Stimulated activated naive B cell treated with anti-CD40 and anti-IgM and Interleukin-4, amounts not matched to agents 10 μg/mL and 1 μg/mL and 100 μg/mL, for 72 hours (primary cell): Measurements from ENCODE around the gene GAK.

Experiments used
- ATAC-seq, 2 donors: fragments of 150-1000 bp; cut with Tn5 transposase; replicated peaks; 2 replicates each; pipeline ENCODE4 v1.10.0; 2021; ENCODE audit warnings: moderate library complexity in 1 of 2
- DNase-seq: peaks from one replicate; pipeline ENCODE4 v3.0.0; 2021
- H3K27ac Mint-ChIP-seq: one replicate; pipeline ENCODE4 v1.8.0; 2022; ENCODE audit warnings: mild to moderate bottlenecking, mixed read lengths
- H3K27me3 Mint-ChIP-seq, 2 donors: one replicate each; pipeline ENCODE4 v1.8.0; 2022; ENCODE audit warnings: mixed read lengths in 2 of 2
- H3K36me3 Mint-ChIP-seq, 2 donors: one replicate each; pipeline ENCODE4 v1.8.0; 2022; ENCODE audit warnings: mixed read lengths in 2 of 2, mild to moderate bottlenecking in 1 of 2
- H3K4me1 Mint-ChIP-seq, 2 donors: one replicate each; pipeline ENCODE4 v1.8.0; 2022; ENCODE audit warnings: mixed read lengths in 2 of 2, mild to moderate bottlenecking in 1 of 2
- H3K4me3 Mint-ChIP-seq, 2 donors: one replicate each; pipeline ENCODE4 v1.8.0; 2022; ENCODE audit warnings: mild to moderate bottlenecking in 2 of 2, mixed read lengths in 2 of 2, moderate library complexity in 1 of 2
- H3K9me3 Mint-ChIP-seq, 2 donors: one replicate each; pipeline ENCODE4 v1.8.0; 2022; ENCODE audit warnings: mixed read lengths in 2 of 2, mild to moderate bottlenecking in 1 of 2

Gene GAK

GRCh38 chr4:836003-836511 lies 96.1 kb downstream of the GAK start:
- Mint-ChIP-seq H3K4me1 (peaks cover 4 to 10% of the 10 kb centered on the region in 2 donors), H3K27me3 (peaks cover 4 to 5% of the 10 kb centered on the region in 2 donors), H3K4me3 (no peak overlapping the region), H3K9me3 (peaks cover 14 to 20% of the 10 kb centered on the region in 2 donors), H3K36me3 (peaks cover 18 to 33% of the 10 kb centered on the region in 2 donors), H3K27ac (no peak overlapping the region)
- ATAC-seq (no peak), DNase-seq (no peak)

DNA sequence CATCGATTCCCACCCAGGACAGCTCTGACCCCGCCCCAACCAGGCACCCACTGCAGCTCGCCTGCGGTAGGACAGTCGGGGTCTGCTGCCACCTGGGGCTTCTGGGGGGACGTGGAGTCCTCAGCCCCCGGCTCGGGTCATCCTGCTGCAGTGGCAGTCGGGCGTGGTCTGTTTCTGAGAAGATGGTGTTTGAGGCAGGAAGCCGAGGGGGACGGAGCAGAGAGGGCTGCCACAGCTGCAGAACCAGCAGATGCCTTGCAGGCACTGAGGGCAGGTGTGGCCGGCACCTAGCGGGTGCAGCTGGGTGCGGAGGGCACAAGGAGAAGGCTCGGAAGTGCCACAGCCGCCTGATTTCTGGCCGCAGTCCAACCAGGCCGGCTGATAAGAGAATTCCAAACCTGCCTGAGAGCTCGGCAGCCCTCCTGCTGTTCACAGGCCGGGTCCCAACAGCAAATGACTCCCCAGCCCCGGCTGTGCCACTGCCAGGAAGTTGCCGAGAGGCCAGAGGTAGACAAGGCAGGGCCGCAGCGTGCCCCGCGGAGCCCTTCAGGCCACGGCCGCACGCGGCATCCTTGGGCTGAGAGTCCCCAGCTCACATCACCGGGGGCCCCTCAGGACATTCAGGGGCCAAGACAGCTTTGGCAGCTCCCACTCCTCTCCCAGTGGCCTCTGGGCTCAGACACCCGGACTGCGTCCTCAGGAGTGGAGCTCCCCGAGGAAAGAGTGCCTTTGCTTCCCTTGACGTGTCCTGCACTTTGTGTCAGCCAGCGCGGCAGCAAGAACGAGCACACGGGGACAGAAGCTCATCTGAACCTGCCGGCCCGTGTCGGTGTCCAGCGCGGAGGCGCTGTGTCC lies 96.7 kb downstream of the GAK start:
- H3K4me1 Mint-ChIP-seq, result peaks cover 4 to 10% of the 10 kb centered on the region in 2 donors
- DNase-seq, result no peak
- ATAC-seq, result no peak
- H3K4me3 Mint-ChIP-seq, result no peak overlapping the region
- H3K27ac Mint-ChIP-seq, result no peak overlapping the region
- H3K36me3 Mint-ChIP-seq, result peaks cover 18 to 31% of the 10 kb centered on the region in 2 donors
- peaks cover 8% of the 10 kb centered on the region in 2 donors for H3K27me3 Mint-ChIP-seq
- peaks cover 14 to 20% of the 10 kb centered on the region in 2 donors for H3K9me3 Mint-ChIP-seq

DNA sequence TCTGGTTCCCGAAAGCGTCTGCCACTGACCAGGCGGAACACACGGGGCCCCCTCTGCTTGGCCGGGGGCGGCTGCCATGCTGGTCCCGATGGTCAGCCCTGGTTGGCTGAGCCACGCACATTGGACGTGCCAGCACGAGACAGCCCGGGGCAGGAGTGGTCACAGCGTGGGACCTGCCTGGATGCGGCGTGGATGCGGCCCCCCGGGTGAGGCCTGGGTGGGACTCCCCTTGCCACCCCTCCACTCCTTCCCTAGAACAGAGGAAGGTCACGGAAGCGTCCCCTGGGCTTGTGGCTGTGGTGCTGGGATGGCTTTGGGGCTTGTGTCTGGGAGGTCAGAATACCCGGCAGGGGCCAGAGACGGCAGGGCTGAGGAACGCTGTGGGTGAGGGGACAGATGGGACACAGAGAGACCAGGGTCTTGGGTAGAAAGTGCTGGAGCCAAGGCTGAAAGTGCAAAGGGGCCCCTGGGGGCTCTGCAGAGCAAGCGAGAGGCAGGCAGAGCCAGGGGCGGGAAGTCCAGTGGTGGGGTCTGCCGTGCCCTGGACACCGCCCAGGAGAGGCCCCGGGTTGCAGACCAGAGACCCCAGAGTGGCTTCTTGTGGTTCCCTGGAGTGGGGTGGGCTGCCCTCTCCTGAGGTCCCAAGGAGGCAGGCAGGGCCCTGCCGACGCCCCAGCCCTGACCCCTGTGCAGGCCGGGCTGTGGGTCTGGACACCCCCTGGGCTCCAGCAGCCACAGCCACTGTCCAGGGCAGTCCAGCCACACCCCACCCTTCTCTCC lies 97.6 kb downstream of the GAK start:
- H3K4me1 Mint-ChIP-seq, result peaks cover 4 to 10% of the 10 kb centered on the region in 2 donors
- ATAC-seq (no peak), DNase-seq (no peak)
- H3K27me3 Mint-ChIP-seq, result peaks cover 11 to 12% of the 10 kb centered on the region in 2 donors
- H3K4me3 Mint-ChIP-seq, result no peak overlapping the region
- peaks cover 11 to 25% of the 10 kb centered on the region in 2 donors for H3K36me3 Mint-ChIP-seq
- H3K27ac Mint-ChIP-seq, result no peak overlapping the region
- peaks cover 11 to 16% of the 10 kb centered on the region in 2 donors for H3K9me3 Mint-ChIP-seq

DNA sequence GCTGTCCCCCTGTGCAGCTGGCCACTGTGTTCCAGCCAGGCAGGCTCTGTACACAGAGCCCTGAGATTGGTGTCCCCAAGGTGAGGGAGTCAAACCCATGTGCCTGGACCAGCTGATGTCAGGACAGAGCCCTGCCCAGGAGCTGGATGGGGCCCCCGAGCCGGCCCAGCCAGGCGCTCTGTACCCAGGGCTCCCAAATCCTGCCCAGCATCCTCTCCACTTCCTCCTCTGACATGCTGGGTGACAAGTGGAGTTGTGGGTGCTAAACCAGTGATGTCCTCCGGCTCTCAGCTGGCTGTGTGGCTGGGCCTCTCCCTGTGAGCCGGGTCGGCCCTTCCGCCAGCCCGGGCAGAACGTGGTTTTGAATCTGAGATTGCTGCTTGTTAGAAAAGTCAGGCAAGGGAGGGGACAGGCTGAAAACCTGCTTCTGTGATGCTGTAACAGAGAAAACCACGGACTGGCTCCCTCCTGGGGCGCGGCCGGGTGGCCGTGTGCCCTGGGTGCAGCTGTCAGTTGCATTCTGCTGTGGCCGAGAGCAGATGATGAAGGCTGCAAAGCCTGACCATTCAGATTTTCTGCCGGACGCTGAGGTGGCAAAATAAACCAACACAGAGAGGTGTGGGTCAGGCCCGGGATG lies 98.3 kb downstream of the GAK start:
- Mint-ChIP-seq H3K27ac (no peak overlapping the region), H3K4me3 (no peak overlapping the region), H3K27me3 (peaks cover 13 to 16% of the 10 kb centered on the region in 2 donors), H3K9me3 (peaks cover 9 to 15% of the 10 kb centered on the region in 2 donors), H3K4me1 (peaks cover 4 to 10% of the 10 kb centered on the region in 2 donors), H3K36me3 (peaks cover 10 to 18% of the 10 kb centered on the region in 2 donors)
- ATAC-seq, result peak; percentile 26 to 38
- DNase-seq, result no peak

DNA sequence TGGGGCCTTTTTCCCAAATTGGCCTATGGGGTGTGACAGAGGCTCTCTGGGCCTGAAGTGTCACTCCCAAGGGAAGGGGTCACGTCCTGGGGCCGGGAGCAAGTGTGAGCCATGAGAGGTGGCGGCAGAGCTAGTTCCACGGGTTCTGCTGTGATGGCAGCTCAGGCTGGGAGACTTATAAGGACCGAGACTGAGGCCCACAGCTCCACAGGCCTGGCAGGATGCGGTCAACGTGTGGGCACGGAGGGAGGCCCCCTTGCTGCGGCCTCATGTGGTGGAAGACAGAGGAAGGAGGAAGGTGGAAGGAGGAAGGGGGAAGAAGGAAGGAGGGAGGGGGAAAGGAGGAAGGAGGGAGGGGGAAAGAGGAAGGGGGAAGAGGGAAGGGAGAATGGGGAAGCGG lies 99.0 kb downstream of the GAK start:
- Mint-ChIP-seq H3K4me1 (peaks cover 4 to 10% of the 10 kb centered on the region in 2 donors), H3K27me3 (peaks cover 20 to 23% of the 10 kb centered on the region in 2 donors), H3K27ac (no peak overlapping the region), H3K36me3 (peaks cover 10 to 15% of the 10 kb centered on the region in 2 donors), H3K4me3 (no peak overlapping the region), H3K9me3 (peaks cover 9 to 15% of the 10 kb centered on the region in 2 donors)
- no peak for DNase-seq
- peak; percentile 70 to 77 for ATAC-seq

GRCh38 chr4:832536-832935 lies 99.6 kb downstream of the GAK start:
- Mint-ChIP-seq H3K27me3 (peaks cover 25 to 29% of the 10 kb centered on the region in 2 donors), H3K4me1 (peaks cover 6 to 10% of the 10 kb centered on the region in 2 donors), H3K4me3 (no peak overlapping the region), H3K9me3 (peaks cover 6 to 12% of the 10 kb centered on the region in 2 donors), H3K36me3 (peaks cover 10 to 13% of the 10 kb centered on the region in 2 donors), H3K27ac (no peak overlapping the region)
- ATAC-seq (no peak), DNase-seq (no peak)

- no peak for DNase-seq
- Mint-ChIP-seq H3K4me3 (no peak overlapping the region), H3K4me1 (peaks cover 6 to 10% of the 10 kb centered on the region in 2 donors), H3K36me3 (peaks cover 8% of the 10 kb centered on the region in 2 donors), H3K27me3 (peaks cover 29 to 33% of the 10 kb centered on the region in 2 donors), H3K9me3 (peaks cover 3 to 8% of the 10 kb centered on the region in 2 donors), H3K27ac (no peak overlapping the region)
- no peak for ATAC-seq
Measured at GRCh38 chr4:832108-832507, 100.0 kb downstream of the GAK start.

DNA sequence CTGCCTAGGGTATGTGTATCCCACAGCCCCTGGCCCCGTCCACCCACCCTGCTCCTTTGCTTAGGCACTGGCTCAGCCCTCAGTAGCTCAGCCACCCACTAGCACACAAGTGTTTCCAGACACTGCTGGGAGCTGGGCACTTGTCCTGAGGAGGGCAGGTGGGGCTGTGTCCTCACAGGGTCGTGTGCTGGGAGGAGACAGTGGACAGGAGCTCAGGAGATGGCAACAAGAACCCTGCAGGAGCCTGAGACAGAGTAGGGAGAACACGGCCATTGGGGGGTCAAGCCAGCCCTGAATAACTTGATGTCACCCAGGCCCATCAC lies 100.7 kb downstream of the GAK start:
- Mint-ChIP-seq H3K27me3 (peaks cover 29 to 34% of the 10 kb centered on the region in 2 donors), H3K4me1 (peaks cover 6 to 10% of the 10 kb centered on the region in 2 donors), H3K4me3 (no peak overlapping the region), H3K36me3 (peaks cover 6 to 8% of the 10 kb centered on the region in 2 donors), H3K27ac (no peak overlapping the region), H3K9me3 (peaks cover 3 to 6% of the 10 kb centered on the region in 2 donors)
- ATAC-seq, result no peak
- DNase-seq, result no peak

- Mint-ChIP-seq H3K9me3 (peaks cover 3 to 4% of the 10 kb centered on the region in 2 donors), H3K4me1 (peaks cover 6 to 10% of the 10 kb centered on the region in 2 donors), H3K4me3 (no peak overlapping the region), H3K27me3 (peaks cover 29 to 34% of the 10 kb centered on the region in 2 donors), H3K27ac (no peak overlapping the region), H3K36me3 (peaks cover 6 to 7% of the 10 kb centered on the region in 2 donors)
- DNase-seq (no peak), ATAC-seq (no peak)
Measured at GRCh38 chr4:830601-831482, 101.3 kb downstream of the GAK start.

DNA sequence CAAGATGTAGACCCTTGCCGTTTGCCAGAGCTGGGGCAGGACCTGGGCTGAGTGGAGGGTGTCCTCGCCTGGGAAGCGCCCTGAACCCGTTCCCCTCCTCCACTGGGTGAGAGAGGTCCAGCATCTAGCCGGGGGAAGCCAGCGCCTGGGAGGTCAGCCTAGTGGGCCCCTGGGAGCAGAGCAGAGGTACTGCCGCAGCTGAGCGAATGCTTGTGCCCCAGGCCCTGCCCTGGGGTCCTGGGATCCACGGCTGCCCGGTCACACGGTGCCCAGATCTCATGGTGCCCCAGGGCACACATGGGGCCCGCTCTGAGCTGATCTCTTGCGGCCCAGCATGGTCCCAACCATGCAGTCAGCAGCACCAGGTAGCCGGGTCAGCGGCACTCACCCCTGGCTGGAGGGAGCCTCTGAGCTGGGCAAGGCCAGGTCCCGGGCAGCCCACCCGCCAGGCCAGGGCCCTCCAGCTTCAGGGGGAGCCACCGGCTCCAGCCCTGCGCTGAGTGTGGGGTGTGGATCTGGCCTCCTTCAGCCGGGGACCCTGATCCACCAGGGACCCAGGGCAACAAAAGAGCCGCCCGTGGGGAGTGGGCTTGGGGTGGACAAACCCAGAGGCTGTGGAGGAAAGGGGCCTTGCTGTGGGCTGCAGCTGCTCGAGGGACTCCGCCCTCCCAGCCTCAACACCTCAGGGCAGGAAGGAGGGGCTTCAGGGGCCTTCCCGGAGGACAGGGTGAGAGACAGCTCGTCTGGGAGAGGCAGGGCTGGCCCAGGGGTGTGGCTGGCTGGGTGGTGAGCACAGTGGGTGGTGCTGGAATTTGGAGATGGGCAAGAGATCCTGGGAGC lies 102.1 kb downstream of the GAK start:
- Mint-ChIP-seq H3K27ac (no peak overlapping the region), H3K27me3 (peaks cover 31 to 39% of the 10 kb centered on the region in 2 donors), H3K4me1 (peaks cover 6 to 12% of the 10 kb centered on the region in 2 donors), H3K4me3 (no peak overlapping the region), H3K9me3 (peaks cover 2 to 3% of the 10 kb centered on the region in 2 donors), H3K36me3 (peaks cover 2 to 4% of the 10 kb centered on the region in 2 donors)
- DNase-seq (no peak), ATAC-seq (no peak)

DNA sequence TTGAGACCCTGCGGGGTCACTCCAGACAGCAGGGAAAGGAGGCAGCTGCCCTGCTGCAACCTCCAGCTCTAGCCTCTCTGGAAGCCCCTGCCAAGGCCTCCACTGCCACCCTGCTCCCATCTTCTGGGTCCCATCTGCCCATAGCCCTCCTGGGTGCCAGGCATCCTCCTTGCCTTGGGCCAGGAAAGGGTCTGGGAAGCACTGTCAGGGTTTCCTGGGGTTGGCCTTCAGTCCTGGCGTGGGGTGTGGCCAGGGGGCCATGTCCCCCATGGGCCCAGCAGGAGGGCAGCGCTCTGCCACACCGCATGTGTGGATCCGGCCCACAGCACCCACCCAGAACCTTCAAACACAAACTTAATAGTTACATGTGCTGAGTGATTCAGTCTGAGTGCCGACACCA lies 102.8 kb downstream of the GAK start:
- ATAC-seq (no peak), DNase-seq (no peak)
- peaks cover 38 to 46% of the 10 kb centered on the region in 2 donors for H3K27me3 Mint-ChIP-seq
- H3K4me1 Mint-ChIP-seq, result peaks cover 6 to 18% of the 10 kb centered on the region in 2 donors
- no peak overlapping the region for H3K27ac Mint-ChIP-seq
- no peak overlapping the region for H3K4me3 Mint-ChIP-seq
- peaks cover 0 to 2% of the 10 kb centered on the region in 2 donors for H3K36me3 Mint-ChIP-seq
- peaks cover 2 to 3% of the 10 kb centered on the region in 2 donors for H3K9me3 Mint-ChIP-seq

GRCh38 chr4:828641-829271 lies 103.4 kb downstream of the GAK start:
- Mint-ChIP-seq H3K27me3 (peaks cover 43 to 51% of the 10 kb centered on the region in 2 donors), H3K36me3 (peaks cover 0 to 2% of the 10 kb centered on the region in 2 donors), H3K27ac (no peak overlapping the region), H3K9me3 (peaks cover 2 to 3% of the 10 kb centered on the region in 2 donors), H3K4me3 (no peak overlapping the region), H3K4me1 (peaks cover 6 to 18% of the 10 kb centered on the region in 2 donors)
- DNase-seq (no peak), ATAC-seq (no peak)
